Stimulated activated CD4-positive, alpha-beta T cell treated with anti-CD3 and anti-CD28 coated beads, Interleukin-4, amount 100 ng/mL, for 48 hours (primary cell): ENCODE data around the gene HGS.
"Not testable (repeated sequence)": the region's sequence is repeated elsewhere in the genome, so short reads cannot be mapped to it uniquely, and the experiment has no call there.

ENCODE experiments used
- DNase-seq, 2 donors: peaks; one replicate each; pipeline ENCODE4 v3.0.0-alpha.2; 2020; ENCODE audit warnings: low read depth in 2 of 2

HGS gene

DNA sequence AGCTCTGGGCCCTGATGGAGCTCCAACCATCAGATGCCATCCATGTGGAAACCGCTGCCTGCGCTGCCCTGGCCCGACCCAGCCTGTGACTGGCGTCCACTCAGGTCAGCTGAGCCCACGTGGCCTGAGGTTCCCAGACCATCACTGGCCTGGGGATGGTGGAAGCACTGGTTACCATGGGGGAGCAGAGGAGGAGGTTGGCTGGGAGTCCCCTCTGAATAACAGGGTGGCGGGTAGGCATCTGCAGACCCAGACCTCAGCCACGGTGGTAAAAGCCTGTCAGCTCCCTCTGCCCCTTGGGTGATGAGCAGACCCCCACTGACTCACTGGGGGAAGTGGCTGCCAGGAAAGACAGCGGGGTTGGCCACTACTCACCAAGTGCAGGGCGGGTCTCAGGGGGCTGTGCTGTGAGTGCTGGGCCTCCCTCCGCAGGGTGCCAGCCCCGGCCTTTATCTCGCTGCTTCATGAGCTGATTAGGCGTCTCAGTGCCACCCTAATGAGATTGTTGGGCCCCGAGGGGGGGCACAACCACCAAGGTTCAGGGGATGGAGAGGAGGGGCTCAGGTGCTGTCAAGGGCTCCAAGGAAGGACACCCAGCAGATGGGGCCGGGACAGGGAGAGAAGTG is 27.6 kb upstream of the HGS start, which contains the start of gene PDE6G:
Gene PDE6G (minus strand): TSS at position 425 of the 626 bp plus-strand sequence. CDS start 3,237 bp downstream, outside the sequence.
- no peak for DNase-seq

DNA sequence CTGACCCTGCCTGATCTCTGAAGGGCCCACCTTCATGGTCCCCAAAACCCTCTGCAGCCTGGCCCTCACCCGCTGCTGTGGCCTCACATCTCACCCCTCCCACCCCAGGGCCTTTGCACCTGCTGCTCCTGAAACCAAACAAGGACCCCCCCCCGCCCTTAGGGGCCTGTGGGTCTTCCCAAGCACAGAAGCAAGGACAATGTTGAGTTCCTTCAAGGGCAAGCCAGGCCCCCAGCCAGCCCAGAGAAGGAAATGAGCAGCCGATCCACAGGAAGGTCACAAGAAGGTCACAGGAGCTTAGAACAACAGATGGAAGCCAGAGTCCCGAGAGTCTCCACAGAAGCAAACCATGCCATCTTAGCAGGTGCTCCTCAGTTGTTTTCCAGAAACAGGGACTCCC is 27.0 kb upstream of the HGS start:
- DNase-seq, result no peak

DNA sequence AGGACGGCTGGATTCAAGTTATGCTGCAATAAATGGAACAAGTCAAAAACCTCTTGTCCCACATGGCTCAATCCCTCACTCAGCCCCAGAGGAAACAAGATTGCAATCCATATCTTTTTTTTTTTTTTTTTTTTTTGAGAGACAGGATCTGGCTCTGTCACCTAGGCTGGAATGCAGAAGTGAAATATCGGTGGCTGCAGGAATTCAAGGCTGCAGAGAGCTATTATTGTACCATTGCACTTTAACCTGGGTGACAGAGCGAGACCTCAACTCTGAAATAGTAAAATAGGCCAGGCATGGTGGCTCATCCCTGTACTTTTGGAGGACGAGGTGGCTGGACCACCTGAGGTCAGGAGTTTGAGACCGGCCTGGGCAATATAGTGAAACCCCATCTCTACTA is 24.8 kb upstream of the HGS start:
- DNase-seq, result no peak

DNA sequence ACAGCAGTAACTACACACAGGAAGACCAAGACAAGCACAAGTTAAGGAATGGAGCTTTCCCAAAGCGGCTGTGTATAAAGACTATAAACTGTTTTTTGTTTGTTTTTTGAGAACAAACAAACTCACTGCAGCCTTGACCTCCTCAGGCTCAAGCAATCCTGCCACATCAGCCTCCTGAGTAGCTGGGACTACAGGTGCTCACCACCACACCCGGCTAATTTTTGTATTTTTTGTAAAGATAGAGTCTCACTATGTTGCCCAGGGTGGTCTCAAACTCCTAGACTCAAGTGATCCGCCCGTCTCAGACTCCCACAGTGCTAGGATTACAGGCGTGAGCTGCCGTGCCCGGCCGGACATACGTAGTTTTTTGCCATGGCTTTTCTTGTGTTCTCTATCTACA is 23.4 kb upstream of the HGS start:
- DNase-seq, result no peak

DNA sequence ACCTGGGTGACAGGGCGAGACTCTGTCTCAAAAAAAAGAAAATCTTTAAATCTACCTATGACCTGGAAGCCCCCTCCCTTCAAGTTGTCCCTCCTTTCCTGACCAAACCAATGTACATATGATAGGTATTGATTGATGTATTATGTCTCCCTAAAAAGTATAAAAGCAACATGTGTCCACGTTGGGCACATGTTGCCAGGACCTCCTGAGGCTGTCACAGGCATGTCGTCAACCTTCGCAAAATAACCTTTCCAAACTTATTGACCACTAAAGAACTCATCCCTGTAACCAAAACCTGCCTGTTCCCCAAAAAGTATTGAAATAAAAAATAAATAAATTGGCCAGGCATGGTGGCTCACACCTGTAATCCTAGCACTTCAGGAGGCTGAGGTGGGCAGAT is 21.8 kb upstream of the HGS start:
- DNase-seq, result no peak

DNA sequence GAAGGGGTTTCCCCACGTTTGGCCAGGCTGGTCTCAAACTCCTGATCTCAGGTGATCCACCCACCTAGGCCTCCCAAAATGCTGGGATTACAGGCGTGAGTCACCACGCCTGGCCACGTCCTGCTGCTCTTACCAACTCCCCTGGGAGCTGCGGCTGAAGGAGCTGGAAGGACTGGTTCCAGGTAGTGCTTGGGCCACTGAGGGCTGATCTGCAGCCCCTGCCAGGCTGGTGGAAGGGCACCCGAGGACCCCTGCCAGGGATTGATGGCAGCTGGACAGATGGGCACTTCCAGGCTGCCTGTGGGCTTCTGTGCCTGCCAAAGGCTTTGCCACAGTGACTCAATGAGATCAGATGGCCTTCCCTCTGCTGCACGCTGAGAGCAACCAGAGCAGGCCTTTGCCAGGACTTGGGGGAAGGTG is 19.8 kb upstream of the HGS start:
- no peak for DNase-seq

DNA sequence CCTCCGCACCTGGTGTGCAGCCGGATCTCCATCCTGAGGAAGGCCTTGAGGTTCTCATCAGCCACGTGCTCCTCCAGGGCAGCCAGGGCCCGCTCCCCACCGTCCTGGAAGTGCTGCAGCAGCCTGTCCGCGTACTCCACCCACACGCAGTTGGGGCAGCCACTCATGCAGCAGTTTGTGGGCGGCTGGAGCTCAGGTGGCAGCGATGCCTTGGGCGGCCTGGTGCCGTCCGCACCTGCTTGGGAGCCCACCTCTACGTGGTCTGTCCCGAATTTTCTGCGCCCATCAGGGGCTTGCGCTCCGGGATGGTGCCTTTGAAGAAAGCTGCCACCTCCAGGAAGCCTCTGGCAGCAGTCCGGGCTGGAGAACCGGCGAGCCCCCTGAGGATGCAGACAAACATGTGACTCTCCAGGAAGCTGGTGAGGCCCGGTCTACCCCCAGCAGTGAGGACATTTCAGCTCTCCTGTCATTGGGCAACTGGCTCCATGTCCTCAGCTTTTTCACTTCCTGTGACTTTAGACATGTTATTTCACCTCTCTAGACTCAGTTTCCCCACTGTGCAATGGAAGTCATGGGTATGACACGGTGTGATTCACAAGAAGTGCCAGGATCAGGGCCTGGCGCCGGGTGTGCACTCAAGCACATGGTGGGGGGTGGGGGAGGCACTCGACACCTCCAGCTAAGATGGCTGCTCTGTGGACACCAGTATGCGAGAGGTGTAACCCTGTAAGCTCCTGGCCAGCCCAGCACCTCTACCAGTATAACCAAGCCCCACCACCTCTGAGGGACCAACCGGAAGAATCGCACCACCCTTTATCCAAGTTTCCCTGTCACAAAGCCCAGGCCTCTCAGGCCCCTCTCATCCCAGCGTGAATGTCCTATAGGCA is 18.4 kb upstream of the HGS start:
- peak; percentile 61 to 64 for DNase-seq

DNA sequence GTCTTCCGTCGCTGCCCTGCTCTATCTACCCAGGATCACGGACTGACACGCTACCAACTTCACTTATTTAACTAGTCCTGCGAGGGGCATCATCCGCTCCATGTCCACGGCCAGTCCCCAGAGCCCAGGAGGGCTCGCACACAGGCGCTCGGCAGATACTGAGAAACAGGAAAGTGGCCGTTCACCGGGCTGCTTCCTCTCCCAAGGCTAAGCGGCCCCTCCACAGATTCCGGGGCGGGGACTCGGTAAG is 17.8 kb upstream of the HGS start:
- DNase-seq, result peak in 1 of 2 donors; percentile 15

DNA sequence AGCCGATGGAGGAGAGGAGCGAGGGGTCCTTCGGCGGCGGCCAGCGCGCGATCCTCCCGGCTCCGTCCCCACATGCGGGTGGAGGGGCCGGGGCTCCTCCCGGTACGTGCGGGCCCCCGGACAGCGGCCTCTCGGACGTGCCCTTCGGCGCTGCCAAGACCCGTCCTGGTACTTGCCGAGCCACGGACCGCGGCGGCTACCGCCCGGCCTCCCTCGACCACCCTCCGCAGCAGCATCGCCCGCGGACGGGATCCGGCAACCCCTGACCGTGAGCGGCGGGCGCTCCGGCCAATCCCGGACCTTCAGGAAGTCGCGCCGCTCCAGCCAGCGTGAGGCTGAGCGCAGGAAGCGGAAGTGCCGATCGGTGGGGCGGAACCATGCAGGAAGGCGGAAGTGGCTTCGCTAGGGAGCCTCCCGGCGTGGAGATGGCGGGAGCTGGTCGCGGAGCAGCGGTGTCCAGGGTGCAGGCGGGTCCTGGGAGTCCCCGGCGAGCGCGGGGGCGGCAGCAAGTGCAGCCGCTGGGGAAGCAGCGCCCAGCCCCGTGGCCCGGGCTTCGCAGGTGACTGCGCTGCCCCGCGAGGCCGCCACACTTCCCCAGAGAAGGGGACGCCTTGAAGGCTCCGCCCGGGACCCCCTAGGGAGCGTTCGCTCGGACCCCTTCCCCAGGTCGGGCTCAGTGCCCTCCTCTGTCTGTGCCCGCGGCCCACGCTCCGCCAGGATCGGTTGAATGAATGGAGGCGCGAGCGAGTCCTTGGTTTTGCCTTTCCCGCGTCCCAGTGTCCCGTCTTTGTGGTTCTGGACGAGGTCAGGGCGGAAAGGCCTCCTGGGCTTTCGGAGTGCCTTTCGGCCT is 17.2 kb upstream of the HGS start, which contains the start of the genes CCDC137 and OXLD1:
Gene CCDC137 (plus strand): TSS at position 396 of the 850 bp plus-strand sequence. CDS start 30 bp downstream, at position 426.
Gene OXLD1 (minus strand): TSS at position 264 of the 850 bp plus-strand sequence. CDS start 28 bp downstream, at position 236.
- DNase-seq, result peak; percentile 88 to 93

DNA sequence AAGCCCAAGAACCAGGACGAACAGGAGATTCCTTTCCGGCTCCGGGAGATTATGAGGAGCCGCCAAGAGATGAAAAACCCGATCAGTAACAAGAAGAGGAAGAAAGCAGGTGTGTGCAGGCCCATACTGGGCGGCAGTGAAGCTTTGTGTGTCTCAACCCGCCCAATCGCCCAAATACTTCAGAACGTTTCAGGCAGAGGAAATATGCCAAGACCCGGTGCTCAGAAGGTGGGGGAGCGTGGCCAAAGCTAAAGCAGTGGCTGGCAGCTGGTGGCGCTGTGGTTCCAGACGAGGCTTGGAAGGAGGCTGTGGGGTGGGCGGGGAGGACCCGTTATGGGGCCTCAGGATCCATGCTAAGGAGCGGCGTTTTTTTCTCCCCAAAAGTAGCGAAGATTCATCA is 16.1 kb upstream of the HGS start:
- DNase-seq, result no peak

DNA sequence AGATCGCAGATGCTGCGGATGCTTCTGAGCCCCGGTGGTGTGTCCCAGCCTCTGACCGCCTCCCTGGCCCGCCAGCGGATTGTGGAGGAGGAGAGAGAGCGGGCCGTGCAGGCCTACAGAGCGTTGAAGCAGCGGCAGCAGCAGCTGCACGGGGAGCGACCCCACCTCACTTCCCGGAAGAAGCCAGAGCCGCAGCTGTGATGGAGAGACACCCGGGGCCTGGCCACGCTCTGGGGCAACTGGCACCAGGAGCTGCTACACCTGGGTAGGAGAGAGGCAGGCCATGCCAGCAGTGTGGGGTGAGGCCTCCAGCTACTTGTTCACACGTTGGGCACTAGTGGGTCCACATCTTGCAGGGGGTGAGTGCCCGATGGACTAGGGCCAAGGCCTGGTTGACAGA is 11.3 kb upstream of the HGS start:
- no peak for DNase-seq

DNA sequence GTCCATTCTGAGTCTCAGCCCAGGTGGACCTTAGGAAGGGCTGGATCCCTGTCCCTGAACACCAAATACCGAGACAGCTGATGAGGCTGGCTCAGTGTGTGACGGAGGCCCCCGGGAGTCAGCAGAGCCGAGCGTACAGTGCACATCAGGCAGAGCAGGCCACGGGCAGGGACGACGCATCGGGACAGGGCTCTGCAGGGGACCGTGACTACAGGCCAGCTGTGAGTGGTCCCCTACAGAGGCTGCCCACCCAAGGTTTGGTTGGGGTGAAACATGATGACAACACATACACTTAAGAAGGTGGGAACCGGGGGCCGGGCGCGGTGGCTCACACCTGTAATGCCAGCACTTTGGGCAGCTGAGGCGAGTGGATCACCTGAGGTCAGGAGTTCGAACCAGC is 10.9 kb upstream of the HGS start:
- no peak for DNase-seq

DNA sequence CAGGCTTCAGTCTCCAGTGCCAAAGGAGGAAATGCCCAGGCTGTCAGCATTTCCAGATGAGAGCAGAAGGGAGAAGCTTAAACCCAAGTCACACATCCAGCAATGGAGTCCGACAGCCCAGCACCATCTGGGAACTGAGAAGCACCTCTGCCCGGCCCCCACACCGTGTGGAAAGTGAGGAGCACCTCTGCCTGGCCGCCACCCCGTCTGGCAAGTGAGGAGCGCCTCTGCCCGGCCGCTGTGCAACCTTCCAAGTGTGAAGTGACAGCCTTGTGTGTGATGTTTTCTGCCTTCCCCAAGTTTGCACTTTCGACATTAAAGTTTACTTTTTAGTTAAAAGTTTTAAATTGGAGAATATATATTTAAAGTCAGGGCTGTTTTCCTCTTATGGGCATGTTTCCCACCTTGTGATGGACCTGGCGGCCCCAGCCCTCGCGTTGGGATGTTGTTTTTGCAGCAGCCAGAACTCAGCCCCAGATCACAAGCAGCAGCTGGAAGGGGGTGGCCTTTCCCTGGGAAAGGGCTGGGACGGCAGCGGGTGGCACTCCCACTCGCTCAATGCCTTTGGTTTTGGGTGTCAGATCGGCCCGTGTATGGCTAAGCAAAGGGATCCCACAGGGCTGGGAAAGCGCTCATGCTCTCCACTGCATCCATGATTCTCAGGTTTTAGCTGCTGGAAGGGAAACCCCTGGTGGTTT is 10.1 kb upstream of the HGS start:
- no peak for DNase-seq

DNA sequence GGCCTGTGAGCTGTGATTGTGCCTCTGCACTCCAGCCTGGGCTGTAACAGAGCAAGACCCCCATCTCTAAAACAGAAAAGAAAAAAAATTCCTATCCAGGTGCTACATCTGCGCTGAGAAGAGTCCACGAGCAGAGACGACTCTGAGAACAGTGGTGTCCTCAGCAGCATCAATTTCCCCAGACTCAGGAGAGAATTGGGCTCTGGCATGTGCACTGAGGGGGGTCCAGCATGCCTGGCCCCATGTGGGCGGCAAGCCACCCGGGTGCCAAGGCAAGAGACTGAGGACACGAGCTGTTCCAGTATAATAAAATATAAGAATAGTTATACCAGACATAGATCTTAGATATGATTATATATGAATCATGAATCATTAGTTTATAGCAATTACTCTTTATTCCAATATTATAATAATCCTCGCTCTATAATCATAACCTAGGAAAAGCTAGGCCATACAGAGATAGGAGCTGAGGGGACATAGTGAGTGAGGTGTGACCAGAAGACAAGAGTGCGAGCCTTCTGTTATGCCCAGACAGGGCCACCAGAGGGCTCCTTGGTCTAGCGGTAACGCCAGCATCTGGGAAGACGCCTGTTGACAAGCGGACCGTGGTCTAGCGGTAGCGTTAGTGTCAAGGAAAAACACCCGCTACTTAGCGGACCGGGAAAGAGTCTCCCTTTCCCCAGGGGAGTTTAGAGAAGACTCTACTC is 8.1 kb upstream of the HGS start:
- not testable (repeated sequence) for DNase-seq

DNA sequence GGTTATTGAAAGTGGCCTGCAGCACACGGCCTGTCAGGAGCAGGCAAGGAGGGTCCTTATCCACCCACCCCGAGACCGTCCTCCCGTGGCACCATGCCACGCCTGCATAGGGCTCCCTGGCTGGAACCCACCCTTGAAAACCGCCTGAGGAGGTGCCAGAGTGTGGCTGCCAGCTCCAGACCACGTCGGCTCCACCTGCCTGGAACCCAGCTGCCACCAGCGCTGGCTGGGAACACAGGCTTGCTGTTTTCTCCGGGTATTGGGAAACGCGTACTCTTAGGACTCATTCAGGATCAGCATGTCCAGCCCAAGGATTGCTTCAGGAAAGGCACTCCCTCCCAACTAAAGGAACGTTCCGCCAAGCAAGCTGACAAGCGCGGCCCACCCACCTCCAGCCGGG is 6.9 kb upstream of the HGS start:
- no peak for DNase-seq

DNA sequence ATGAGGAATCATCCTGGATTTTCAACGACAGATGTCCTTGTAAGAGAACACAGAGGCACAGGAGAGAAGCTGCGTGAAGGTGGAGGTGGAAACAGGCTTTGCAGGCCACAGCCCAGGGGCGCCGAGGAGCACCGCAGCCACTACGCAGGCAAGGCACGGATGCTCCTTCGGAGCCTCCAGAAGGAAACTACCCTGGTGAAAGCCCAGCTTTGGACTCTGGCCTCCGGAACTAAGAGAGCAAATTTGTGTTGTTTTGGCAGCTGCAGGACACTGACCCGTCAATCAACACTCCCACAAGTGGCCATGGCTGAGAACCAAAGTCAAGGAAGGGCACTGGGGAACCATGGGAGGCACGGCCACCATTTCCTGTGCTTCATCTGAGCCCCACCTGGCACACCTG is 3.7 kb upstream of the HGS start:
- DNase-seq, result no peak

DNA sequence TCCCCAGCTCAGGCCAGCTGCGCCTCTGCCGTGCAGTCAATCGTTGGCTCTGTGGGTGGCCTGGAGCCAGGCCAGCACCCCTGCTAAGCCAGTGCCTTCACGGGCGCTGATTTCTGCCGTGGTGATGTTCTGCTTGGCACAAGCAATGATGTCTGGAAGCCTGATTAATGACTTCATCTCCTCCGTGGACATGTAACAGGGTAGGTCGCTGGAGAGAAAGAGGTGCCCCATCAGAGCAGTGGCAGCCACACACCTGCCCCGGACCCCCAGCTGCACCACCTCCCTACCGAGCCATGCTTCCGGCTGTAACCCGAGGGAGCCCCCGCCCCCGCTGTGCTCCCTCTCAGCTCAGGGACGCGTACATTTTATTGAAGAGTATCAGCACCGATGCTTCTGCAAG is 2.1 kb upstream of the HGS start:
- DNase-seq, result no peak

DNA sequence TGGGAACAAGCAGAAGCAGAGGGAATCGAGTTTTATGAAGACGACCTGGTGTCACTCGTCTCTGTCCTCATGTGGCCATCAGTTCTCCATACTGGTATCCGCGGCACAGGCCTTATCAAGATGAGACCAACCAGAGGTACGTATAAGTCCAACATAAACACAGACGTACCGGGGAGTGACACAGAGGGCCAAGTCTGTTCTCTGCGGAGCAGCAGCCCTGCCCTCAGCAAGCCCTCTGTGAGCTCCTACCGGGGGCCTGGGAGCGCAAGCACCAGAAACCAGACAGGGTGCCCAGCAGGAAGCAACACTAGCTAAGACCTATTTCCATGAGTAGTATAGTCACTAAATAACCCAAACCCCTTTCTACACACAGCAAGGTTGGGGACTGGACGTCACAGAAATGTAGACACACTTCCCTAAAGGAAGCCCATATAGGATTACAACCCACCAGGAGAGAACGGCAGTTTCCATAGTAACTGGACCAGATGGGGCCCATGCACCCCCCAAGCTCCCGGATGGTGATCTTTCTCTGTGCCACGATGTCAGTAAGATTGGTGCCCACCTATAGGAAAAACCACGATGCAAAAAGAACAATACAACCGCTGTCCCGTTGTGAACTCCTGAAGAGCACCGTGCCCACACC is 1.1 kb upstream of the HGS start:
- DNase-seq, result no peak

DNA sequence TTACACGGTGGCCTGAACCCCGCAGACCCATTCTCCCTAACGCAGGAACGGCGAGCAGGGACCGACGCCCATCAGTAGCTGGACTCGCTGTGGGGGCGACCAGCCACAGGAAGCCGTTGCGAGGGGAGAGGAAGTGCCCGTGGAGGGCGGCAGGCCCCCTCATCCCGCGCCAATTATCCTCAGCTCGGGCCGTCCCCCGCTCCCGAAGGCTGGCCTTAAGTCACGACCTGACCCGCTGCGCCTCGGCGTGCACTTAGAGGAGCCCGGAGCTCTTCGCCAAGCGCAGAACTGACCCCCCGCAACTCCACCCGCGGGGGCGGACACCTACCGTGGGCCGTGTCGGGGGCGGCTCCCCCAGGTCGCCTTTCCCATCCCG is 615 bp upstream of the HGS start:
- DNase-seq, result no peak

DNA sequence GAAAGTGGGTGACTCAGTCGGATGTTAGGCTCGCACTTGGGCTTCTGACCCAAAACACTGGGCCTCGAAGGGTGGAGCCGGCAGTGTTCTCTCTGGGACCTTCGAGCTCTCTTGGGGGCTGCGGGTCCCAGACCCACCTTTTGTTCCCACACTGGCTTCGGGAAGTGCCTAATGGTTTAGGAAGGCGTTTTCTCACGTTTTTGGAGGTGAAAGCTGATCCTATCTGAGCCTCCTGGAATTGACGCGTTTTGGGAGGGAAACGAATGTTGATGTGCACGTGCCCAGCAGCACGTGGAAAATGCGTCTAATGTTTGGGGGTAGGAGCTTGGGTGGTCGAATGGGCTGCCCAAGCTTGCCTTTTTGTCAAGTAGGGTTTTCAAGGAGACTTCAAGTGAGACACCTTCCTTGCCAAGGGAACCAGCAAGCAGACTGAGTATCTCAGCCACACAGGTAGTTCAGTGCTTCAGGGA is 666 bp downstream of the HGS start:
- DNase-seq, result no peak

DNA sequence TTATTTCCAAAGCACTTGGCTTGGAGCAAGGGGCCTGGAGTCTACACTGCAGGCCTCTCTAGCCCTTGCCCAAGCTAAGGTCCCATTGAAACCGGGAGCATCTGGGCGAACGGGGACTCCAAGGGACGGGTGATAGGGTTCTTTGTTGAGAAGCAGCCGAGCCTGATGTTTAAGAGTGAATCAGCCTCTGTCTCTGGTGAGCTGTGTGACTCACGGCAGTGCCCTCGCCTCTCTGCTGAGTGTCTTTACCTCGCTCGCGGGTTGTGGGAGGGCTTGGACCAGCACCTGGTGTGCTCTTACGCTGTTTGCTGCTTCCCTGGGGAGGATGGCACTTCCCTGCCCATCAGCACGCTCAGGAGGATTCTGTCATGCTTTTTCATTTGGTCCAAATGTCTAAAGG is 1.3 kb downstream of the HGS start:
- peak; percentile 51 to 52 for DNase-seq
